ENCODE results near the gene SLC4A4.

SLC4A4 gene

GRCh38 chr4:71338846-71339593, at the start of gene SLC4A4:
Gene SLC4A4, plus strand, starts transcription at chr4:71339020.
- DNase-seq = no peak

- no peak for DNase-seq
Observed at GRCh38 chr4:71290074-71290473, 48.7 kb upstream of the SLC4A4 start.

- DNase-seq = no peak
Observed at GRCh38 chr4:71290476-71290875, 48.3 kb upstream of the SLC4A4 start.

- DNase-seq = no peak
Observed at GRCh38 chr4:71292228-71292627, 46.6 kb upstream of the SLC4A4 start.

- DNase-seq = no peak
Observed at GRCh38 chr4:71293705-71294104, 45.1 kb upstream of the SLC4A4 start.

- DNase-seq = no peak
Observed at GRCh38 chr4:71294301-71294700, 44.5 kb upstream of the SLC4A4 start.

GRCh38 chr4:71296945-71297344, 41.9 kb upstream of the SLC4A4 start:
- DNase-seq = no peak

GRCh38 chr4:71300362-71300761, 38.5 kb upstream of the SLC4A4 start:
- DNase-seq = no peak

- no peak for DNase-seq
Observed at GRCh38 chr4:71300964-71301363, 37.9 kb upstream of the SLC4A4 start.

- no peak for DNase-seq
Observed at GRCh38 chr4:71303287-71303686, 35.5 kb upstream of the SLC4A4 start.

- DNase-seq = no peak
Observed at GRCh38 chr4:71303850-71304249, 35.0 kb upstream of the SLC4A4 start.

GRCh38 chr4:71304289-71304850, 34.5 kb upstream of the SLC4A4 start:
- no peak for DNase-seq

GRCh38 chr4:71307729-71308128, 31.1 kb upstream of the SLC4A4 start:
- no peak for DNase-seq

- no peak for DNase-seq
Observed at GRCh38 chr4:71322425-71322824, 16.4 kb upstream of the SLC4A4 start.

- no peak for DNase-seq
Observed at GRCh38 chr4:71333368-71333767, 5.5 kb upstream of the SLC4A4 start.

GRCh38 chr4:71333960-71334359, 4.9 kb upstream of the SLC4A4 start:
- no peak for DNase-seq

GRCh38 chr4:71334465-71334882, 4.3 kb upstream of the SLC4A4 start:
- no peak for DNase-seq

- no peak for DNase-seq
Observed at GRCh38 chr4:71343670-71344466, 5.0 kb downstream of the SLC4A4 start.

- no peak for DNase-seq
Observed at GRCh38 chr4:71346710-71347109, 7.9 kb downstream of the SLC4A4 start.

GRCh38 chr4:71348586-71348985, 9.8 kb downstream of the SLC4A4 start:
- no peak for DNase-seq

GRCh38 chr4:71355045-71355444, 16.2 kb downstream of the SLC4A4 start:
- DNase-seq = no peak

- no peak for DNase-seq
Observed at GRCh38 chr4:71355971-71356370, 17.2 kb downstream of the SLC4A4 start.

GRCh38 chr4:71356924-71357663, 18.3 kb downstream of the SLC4A4 start:
- DNase-seq = no peak

Measured in activated CD4-positive, alpha-beta T cell treated with anti-CD3 and anti-CD28 coated beads for 4 hours (primary cell).